Liver (tissue), 9 donors: Measurements from ENCODE around the gene INO80C. TPM values are rescaled to one million over a fixed set of nuclear protein-coding genes. Genes with fewer than 3 reads are reported as not detected.
A peak's percentile ranks its signal among the peaks of the same experiment; 100 is the strongest.

Source experiments
- DNase-seq: peaks from one replicate; pipeline ENCODE4 v3.0.0-alpha.2; 2017; ENCODE audit warnings: low spot score
- H3K27ac ChIP-seq, 2 donors: one replicate each; pipeline ENCODE4 v1.7.0; 2013; ENCODE audit warnings: inconsistent platforms in 2 of 2, low read length in 2 of 2, control low read depth in 1 of 2, low read depth in 1 of 2, mild to moderate bottlenecking in 1 of 2
- H3K27me3 ChIP-seq, 4 donors: one replicate each; pipeline versions ENCODE4 v1.6.1 to v1.7.0; 2013; ENCODE audit warnings: low read length in 3 of 4, inconsistent platforms in 1 of 4, mild to moderate bottlenecking in 1 of 4, moderate library complexity in 1 of 4; ENCODE audit not compliant: control insufficient read depth in 4 of 4, insufficient read depth in 4 of 4
- H3K36me3 ChIP-seq, 4 donors: one replicate each; pipeline versions ENCODE4 v1.6.1 to v1.7.0; 2013; ENCODE audit warnings: low read length in 3 of 4, mild to moderate bottlenecking in 3 of 4, low read depth in 1 of 4, moderate library complexity in 1 of 4; ENCODE audit not compliant: control insufficient read depth in 4 of 4, insufficient read depth in 3 of 4
- H3K4me1 ChIP-seq, 4 donors: one replicate each; pipeline versions ENCODE4 v1.6.1 to v1.7.0; 2013; ENCODE audit warnings: low read length in 3 of 4, mild to moderate bottlenecking in 3 of 4, moderate library complexity in 1 of 4; ENCODE audit not compliant: control insufficient read depth in 4 of 4, insufficient read depth in 4 of 4
- H3K4me3 ChIP-seq, 3 donors: one replicate each; pipeline versions ENCODE4 v1.6.1 to v1.7.0; 2013; ENCODE audit warnings: low read length in 3 of 3, control low read depth in 1 of 3, low read depth in 1 of 3, mild to moderate bottlenecking in 1 of 3
- H3K9ac ChIP-seq, 2 donors: one replicate each; pipeline ENCODE4 v1.7.0; 2013; ENCODE audit warnings: low read length in 2 of 2, mild to moderate bottlenecking in 2 of 2, moderate library complexity in 2 of 2, control low read depth in 1 of 2, low read depth in 1 of 2
- H3K9me3 ChIP-seq, 4 donors: one replicate each; pipeline versions ENCODE4 v1.6.1 to v1.7.0; 2013; ENCODE audit warnings: low read length in 3 of 4; ENCODE audit not compliant: control insufficient read depth in 4 of 4
- ATF3 ChIP-seq: IDR thresholded peaks from 2 replicates; pipeline ENCODE4 v1.6.1; 2016; ENCODE audit warnings: antibody characterized with exemption
- CTCF ChIP-seq: fragments of 150-350 bp; IDR thresholded peaks from 2 replicates; pipeline ENCODE4 v1.5.1; 2017; ENCODE audit warnings: improper control_type of control experiment, low read depth, low read length; ENCODE audit not compliant: missing input control
- EGR1 ChIP-seq, 2 donors: IDR thresholded peaks; 2 replicates each; pipeline ENCODE4 v1.6.1; 2016 to 2018; ENCODE audit warnings: antibody characterized with exemption in 2 of 2, low read depth in 2 of 2
- FOXA1 ChIP-seq: IDR thresholded peaks from 2 replicates; pipeline ENCODE4 v1.6.1; 2016; ENCODE audit warnings: antibody characterized with exemption
- GABPA ChIP-seq, 2 donors: IDR thresholded peaks in 1 of 2; conservative IDR thresholded peaks in 1 of 2; 2 replicates each; pipeline ENCODE4 v1.6.1; 2016; ENCODE audit warnings: antibody characterized with exemption in 2 of 2, mild to moderate bottlenecking in 1 of 2, moderate library complexity in 1 of 2
- HNF4A ChIP-seq, 2 donors: conservative IDR thresholded peaks; 2 replicates each; pipeline ENCODE4 v1.6.1; 2016; ENCODE audit warnings: antibody characterized with exemption in 2 of 2, mild to moderate bottlenecking in 2 of 2
- HNF4G ChIP-seq: IDR thresholded peaks from 2 replicates; pipeline ENCODE4 v1.6.1; 2016; ENCODE audit warnings: antibody characterized with exemption
- JUND ChIP-seq, 2 donors: IDR thresholded peaks; 2 replicates each; pipeline ENCODE4 v1.6.1; 2016; ENCODE audit warnings: antibody characterized with exemption in 2 of 2
- NR2F2 ChIP-seq: IDR thresholded peaks from 2 replicates; pipeline ENCODE4 v1.6.1; 2016; ENCODE audit warnings: antibody characterized with exemption
- RAD21 ChIP-seq, 2 donors: IDR thresholded peaks; 2 replicates each; pipeline ENCODE4 v1.6.1; 2016; ENCODE audit warnings: antibody characterized with exemption in 2 of 2, mild to moderate bottlenecking in 2 of 2
- REST ChIP-seq: IDR thresholded peaks from 2 replicates; pipeline ENCODE4 v1.6.1; 2016; ENCODE audit warnings: antibody characterized with exemption, mild to moderate bottlenecking
- SP1 ChIP-seq: IDR thresholded peaks from 2 replicates; pipeline ENCODE4 v1.6.1; 2018; ENCODE audit warnings: antibody characterized with exemption, mild to moderate bottlenecking
- TAF1 ChIP-seq: conservative IDR thresholded peaks from 2 replicates; pipeline ENCODE4 v1.6.1; 2016; ENCODE audit warnings: antibody characterized with exemption, mild to moderate bottlenecking
- YY1 ChIP-seq: IDR thresholded peaks from 2 replicates; pipeline ENCODE4 v1.6.1; 2016; ENCODE audit warnings: antibody characterized with exemption, mild to moderate bottlenecking
- ZBTB33 ChIP-seq: IDR thresholded peaks from 2 replicates; pipeline ENCODE4 v1.6.1; 2016; ENCODE audit warnings: antibody characterized with exemption
- WGBS: extraction: QIAGEN DNeasy Blood & Tissue Kit; methylation state at CpG from one replicate; pipeline ENCODE4 v1.1.7; 2013; 5-methylcytosine and 5-hydroxymethylcytosine counted together
- polyA plus RNA-seq, 2 donors: library from polyadenylated mRNA; stranded (reverse) in 1 of 2; unstranded in 1 of 2; fragments of 200-250 nt in 1 of 2; fragments of >200 nt in 1 of 2; fragmentation: Nextera tagmentation in 1 of 2; extraction: Ambion mirVana in 1 of 2; gene quantifications; one replicate each; pipeline versions ENCODE4 v1.2.1 to v1.2.3, GENCODE V29; 2013 to 2015
- total RNA-seq, 2 donors: library from RNA; depleted of rRNA; stranded (reverse); fragments of >200 nt; gene quantifications; one replicate each; pipeline ENCODE4 v1.2.3, GENCODE V29; 2014
- donor health status: healthy.
- donor health status: healthy.
- donor health status: healthy.
- donor health status: healthy.
- donor health status: healthy.

Gene INO80C
- total and polyA plus RNA-seq, 4 donors: 4.6 to 13.4 (median 10.5) TPM

GRCh38 chr18:35463050-35463449, 34.7 kb downstream of the INO80C start:
- no peak for DNase-seq
- no peaks in the 10 kb centered on the region for H3K36me3 ChIP-seq
- H3K4me1 ChIP-seq: peaks cover 0 to 18% (median 3%) of the 10 kb centered on the region in 4 donors
- H3K9ac ChIP-seq: no peak overlapping the region
- no peak for TF ChIP-seq HNF4A (conservative IDR thresholded peaks at IDR 0.05)
- no peak for TF ChIP-seq TAF1
- TF ChIP-seq NR2F2: peak; percentile 77
- TF ChIP-seq JUND (IDR thresholded peaks at IDR 0.05): peak in 1 of 2 donors; percentile 32
- no peaks in the 10 kb centered on the region for H3K27me3 ChIP-seq
- H3K27ac ChIP-seq: no peak overlapping the region
- WGBS: 74% methylated on average over 5 of the region's 5 CpGs
- H3K4me3 ChIP-seq: no peak overlapping the region
- no peaks in the 10 kb centered on the region for H3K9me3 ChIP-seq

GRCh38 chr18:35460736-35461161, 37.0 kb downstream of the INO80C start:
- H3K36me3 ChIP-seq: no peaks in the 10 kb centered on the region
- WGBS: 86% methylated on average over 1 of the region's 1 CpG
- H3K4me1 ChIP-seq: peaks cover 0 to 8% (median 3%) of the 10 kb centered on the region in 4 donors
- TF ChIP-seq SP1: no peak
- no peak for TF ChIP-seq RAD21 (IDR thresholded peaks at IDR 0.05)
- TF ChIP-seq GABPA (IDR thresholded peaks at IDR 0.05 in 1 of 2, conservative IDR thresholded peaks at IDR 0.05 in 1 of 2): no peak
- no peak for TF ChIP-seq FOXA1
- no peak for TF ChIP-seq NR2F2
- TF ChIP-seq ATF3: no peak
- no peak for TF ChIP-seq CTCF
- no peaks in the 10 kb centered on the region for H3K9me3 ChIP-seq
- H3K27me3 ChIP-seq: no peaks in the 10 kb centered on the region
- H3K27ac ChIP-seq: no peak overlapping the region
- DNase-seq: no peak
- H3K9ac ChIP-seq: no peak overlapping the region
- H3K4me3 ChIP-seq: no peak overlapping the region

- Histone ChIP-seq H3K4me3 (no peak overlapping the region), H3K9ac (no peak overlapping the region), H3K27ac (no peak overlapping the region), H3K27me3 (no peaks in the 10 kb centered on the region), H3K36me3 (no peaks in the 10 kb centered on the region), H3K9me3 (no peaks in the 10 kb centered on the region), H3K4me1 (peaks cover 0 to 4% (median 0%) of the 10 kb centered on the region in 4 donors)
- TF ChIP-seq CTCF: no peak
- TF ChIP-seq HNF4G: no peak
- no peak for TF ChIP-seq RAD21 (IDR thresholded peaks at IDR 0.05)
- no peak for TF ChIP-seq EGR1 (IDR thresholded peaks at IDR 0.05; ENCODE audit: low read depth in 2 of 2)
- no peak for TF ChIP-seq REST
- no peak for TF ChIP-seq SP1
- no peak for TF ChIP-seq ZBTB33
- no peak for TF ChIP-seq NR2F2
- TF ChIP-seq YY1: no peak
- no peak for TF ChIP-seq FOXA1
- no peak for TF ChIP-seq HNF4A (conservative IDR thresholded peaks at IDR 0.05)
- no peak for DNase-seq
- WGBS: 95% methylated on average over 2 of the region's 2 CpGs
Measured at GRCh38 chr18:35459997-35460396, 37.8 kb downstream of the INO80C start.
